ENCODE data around the gene RBM44.

Gene RBM44

GRCh38 chr2:237885111-237885930, 86.7 kb downstream of the RBM44 start:
- DNase-seq (ENCODE audit: low read depth in 2 of 2) = no peak

GRCh38 chr2:237885931-237886684, 87.5 kb downstream of the RBM44 start:
- no peak for DNase-seq (ENCODE audit: low read depth in 2 of 2)

DNA sequence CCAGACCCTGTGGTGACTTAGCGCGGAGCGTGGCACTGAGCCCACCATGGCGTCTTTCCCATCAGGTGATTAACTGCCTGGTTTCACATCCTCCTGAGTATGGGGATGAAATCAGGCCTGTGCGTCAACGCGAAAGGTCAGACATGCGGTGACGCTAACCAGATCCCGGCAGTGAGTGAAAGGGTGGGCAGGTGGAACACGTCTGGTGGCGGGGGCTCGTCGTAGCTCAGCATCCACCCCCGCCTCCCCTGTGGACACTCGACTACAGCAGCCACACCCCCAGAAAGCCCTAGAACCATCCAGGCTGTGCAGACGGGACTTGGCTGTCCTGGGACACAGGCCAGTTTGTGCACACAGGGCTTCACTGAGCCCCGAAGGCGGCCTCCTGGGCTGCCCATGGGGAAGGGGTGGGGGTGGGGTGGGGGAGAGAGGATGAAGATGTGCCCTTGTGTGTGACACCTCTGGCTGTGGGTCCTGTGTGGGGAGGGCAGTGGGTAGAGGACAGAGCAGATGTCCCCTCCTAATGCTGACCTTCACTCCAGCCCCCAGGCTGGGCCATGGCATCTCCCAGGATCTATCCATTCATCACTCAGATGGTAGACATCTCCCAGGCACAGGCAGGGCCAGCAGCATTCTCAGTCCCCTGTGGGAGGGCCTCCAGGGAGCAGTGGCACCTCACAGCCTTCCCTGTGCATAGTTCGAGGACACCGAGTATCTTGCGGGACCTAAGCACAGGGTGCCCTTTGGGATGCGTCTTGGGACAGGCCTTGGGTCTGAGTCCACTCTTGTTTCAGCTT, 88.3 kb downstream of the RBM44 start:
- DNase-seq (ENCODE audit: low read depth in 2 of 2) = no peak

GRCh38 chr2:237888389-237888788, 89.8 kb downstream of the RBM44 start:
- DNase-seq (ENCODE audit: low read depth in 2 of 2) = no peak

DNA sequence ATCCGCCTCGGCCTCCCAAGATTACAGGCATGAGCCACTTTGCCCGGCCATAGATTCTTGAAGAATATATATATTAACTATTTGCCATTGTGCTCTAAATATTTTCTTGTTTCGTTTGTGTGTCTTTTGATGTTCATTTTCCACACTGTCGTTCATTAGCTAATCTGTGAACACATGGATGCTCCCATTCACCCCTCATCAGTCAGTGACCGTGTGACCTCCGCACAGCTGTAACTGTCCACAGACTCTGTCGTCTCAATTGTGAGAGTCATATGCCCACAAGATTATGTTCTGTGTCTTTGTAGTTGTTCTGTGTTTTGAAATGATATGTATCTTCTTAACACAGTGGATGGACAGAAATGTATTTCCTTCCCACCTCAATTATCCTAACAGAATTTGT, 90.4 kb downstream of the RBM44 start:
- DNase-seq (ENCODE audit: low read depth in 2 of 2) = no peak

DNA sequence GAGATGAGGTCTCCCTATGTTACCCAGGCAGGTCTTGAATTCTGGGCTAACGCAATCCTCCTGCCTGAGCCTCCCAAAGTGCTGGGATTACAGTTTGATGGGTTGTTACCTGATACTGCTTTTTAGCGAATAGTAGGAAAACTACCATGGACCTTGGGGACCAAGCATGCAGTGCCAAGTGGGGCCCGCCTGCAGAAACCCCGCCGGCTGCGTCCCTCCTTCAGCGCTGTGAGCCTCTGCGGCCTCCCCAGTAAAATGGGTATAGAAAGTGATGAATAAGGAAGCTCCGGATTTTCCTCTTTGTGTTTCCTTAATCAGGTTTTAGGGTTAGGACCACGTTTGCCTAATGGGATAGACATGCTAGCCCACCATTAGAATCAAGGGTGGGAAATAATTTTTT, 91.2 kb downstream of the RBM44 start:
- DNase-seq (ENCODE audit: low read depth in 2 of 2) = no peak
